K562 (cell line): Measurements from ENCODE around the gene PMEPA1. TPM values are rescaled to one million over a fixed set of nuclear protein-coding genes. Genes with fewer than 3 reads are reported as not detected.

ENCODE experiments used
- ATAC-seq: fragments of 200-7000 bp; cut with Tn5 transposase; 3 replicates; pipeline ENCODE4 v1.9.1; 2020; ENCODE audit warnings: moderate library complexity
- BruUV-seq: library from RNA; stranded (reverse); fragments of 400-500 nt; replicated peaks from 2 replicates; lab custom pipeline; 2021; lab: Mats Ljungman, UMichigan
- CTCF ChIA-PET: fragments of 300-600 bp; formaldehyde crosslinking; extraction: SDS; loops from one replicate; lab custom pipeline; 2021; ENCODE audit warnings: low intra/inter-chr PET ratio; lab: Yijun Ruan, JAX
- POLR2A ChIA-PET: fragments of 300-600, 350-650 bp; sonication (Branson Sonifier 250); formaldehyde crosslinking; extraction: SDS; loops from one replicate; lab custom pipeline; 2021; ENCODE audit warnings: antibody characterized with exemption, inconsistent platforms; lab: Yijun Ruan, JAX
- DNase-seq, 4 experiments: peaks; one replicate each; pipeline versions ENCODE4 v3.0.0 to v3.0.0-alpha.2; 2011 to 2018; ENCODE audit warnings: low spot score in 3 of 4, mixed read lengths in 3 of 4; ENCODE audit errors: extremely low read depth in 1 of 4
- FAIRE-seq: peaks from 2 replicates; lab custom pipeline; 2011; peaks lifted over from hg19 to GRCh38; lab: Jason Lieb, UNC
- H2AFZ ChIP-seq: 2 replicates; pipeline ENCODE4 v1.6.0; 2011; ENCODE audit warnings: low read depth, low read length, control low read depth, inconsistent platforms
- H3K27ac ChIP-seq: fragments of 200-600 bp; 3 replicates; pipeline ENCODE4 v1.8.0; 2011; ENCODE audit warnings: low read depth, mild to moderate bottlenecking, control low read depth, inconsistent platforms, low read length, moderate library complexity, mixed read lengths; ENCODE audit errors: extremely low read depth
- H3K27me3 ChIP-seq, 2 experiments: fragments of 300-600 bp in 1 of 2; 2 replicates in 1 of 2; 3 replicates in 1 of 2; pipeline versions ENCODE4 v1.6.0 to v1.8.0; 2011; ENCODE audit warnings: inconsistent platforms in 2 of 2, low read length in 2 of 2, mild to moderate bottlenecking in 1 of 2, mixed read lengths in 1 of 2, moderate library complexity in 1 of 2; ENCODE audit not compliant: control insufficient read depth in 2 of 2, insufficient read depth in 2 of 2
- H3K36me3 ChIP-seq: fragments of 300-600 bp; 3 replicates; pipeline ENCODE4 v1.8.0; 2011; ENCODE audit warnings: mild to moderate bottlenecking, low read length, inconsistent platforms; ENCODE audit not compliant: control insufficient read depth, insufficient read depth
- H3K4me1 ChIP-seq, 2 experiments: fragments of 200-600 bp in 1 of 2; replicated peaks in 1 of 2; 2 replicates in 1 of 2; 3 replicates in 1 of 2; pipeline versions ENCODE4 v1.5.1 to v1.8.0; 2011; ENCODE audit warnings: inconsistent platforms in 2 of 2, low read length in 2 of 2, mild to moderate bottlenecking in 1 of 2, mixed read lengths in 1 of 2, moderate library complexity in 1 of 2; ENCODE audit not compliant: control insufficient read depth in 2 of 2, insufficient read depth in 2 of 2
- H3K4me2 ChIP-seq: 2 replicates; pipeline ENCODE4 v1.6.1; 2011; ENCODE audit warnings: low read length, control low read depth, inconsistent platforms, mixed read lengths; ENCODE audit not compliant: insufficient read depth
- H3K4me3 ChIP-seq: fragments of 200-600 bp; sonication (generic), shearing (Covaris generic); 2 replicates; pipeline ENCODE4 v1.5.1; 2016; ENCODE audit warnings: control low read depth, inconsistent platforms
- H3K79me2 ChIP-seq: fragments of 200-600 bp; 3 replicates; pipeline ENCODE4 v1.8.0; 2011; ENCODE audit warnings: low read length, inconsistent platforms; ENCODE audit not compliant: control insufficient read depth, insufficient read depth
- H3K9ac ChIP-seq, 2 experiments: 2 replicates each; pipeline versions ENCODE4 v1.6.0 to v1.6.1; 2011; ENCODE audit warnings: low read depth in 2 of 2, low read length in 2 of 2, control low read depth in 1 of 2, inconsistent platforms in 1 of 2, mild to moderate bottlenecking in 1 of 2, mixed read lengths in 1 of 2; ENCODE audit not compliant: insufficient read depth in 1 of 2
- H3K9me1 ChIP-seq: one replicate; pipeline ENCODE4 v1.6.0; 2011; ENCODE audit warnings: inconsistent platforms, mild to moderate bottlenecking, low read length, moderate library complexity; ENCODE audit not compliant: control insufficient read depth, insufficient read depth
- H3K9me3 ChIP-seq: replicated peaks from 2 replicates; pipeline ENCODE4 v1.5.1; 2011; ENCODE audit warnings: low read depth, low read length, inconsistent platforms; ENCODE audit not compliant: control insufficient read depth, insufficient read depth
- H4K20me1 ChIP-seq: replicated peaks from 2 replicates; pipeline ENCODE4 v1.6.1; 2011; ENCODE audit warnings: low read length, inconsistent platforms, mixed read lengths; ENCODE audit not compliant: control insufficient read depth, insufficient read depth
- MITF ChIP-seq: IDR thresholded peaks from 2 replicates; pipeline ENCODE4 v1.6.1; 2014; ENCODE audit warnings: antibody characterized with exemption
- PRMT5 ChIP-seq: sonication (generic); formaldehyde crosslinking; IDR thresholded peaks from 2 replicates; pipeline ENCODE4 v1.5.0; 2020; ENCODE audit warnings: missing genetic modification reagents
- RBM14 ChIP-seq: fragments of 200-400 bp; formaldehyde crosslinking; IDR thresholded peaks from 2 replicates; pipeline ENCODE4 v1.6.1; 2018; ENCODE audit warnings: low read depth, mild to moderate bottlenecking, low read length, moderate library complexity, borderline replicate concordance; ENCODE audit not compliant: insufficient read depth
- RBM34 ChIP-seq: fragments of 200-400 bp; formaldehyde crosslinking; IDR thresholded peaks from 2 replicates; pipeline ENCODE4 v1.6.1; 2018; ENCODE audit warnings: low read length, borderline replicate concordance; ENCODE audit not compliant: insufficient read depth
- SAFB2 ChIP-seq: fragments of 200-400 bp; formaldehyde crosslinking; IDR thresholded peaks from 2 replicates; pipeline ENCODE4 v1.6.1; 2018; ENCODE audit warnings: borderline replicate concordance, low read length, low read depth, moderate library complexity; ENCODE audit not compliant: severe bottlenecking
- SNRNP70 ChIP-seq: fragments of 200-400 bp; formaldehyde crosslinking; optimal IDR thresholded peaks from 2 replicates; pipeline ENCODE3; 2017; ENCODE audit warnings: low read depth, low read length
- SRF ChIP-seq, 2 experiments: fragments of 250-450, 450-650 bp in 1 of 2; sonication (Bioruptor Pico) in 1 of 2; sonication (generic) in 1 of 2; formaldehyde crosslinking; IDR thresholded peaks; 2 replicates each; pipeline versions ENCODE4 v1.5.0 to v1.5.1; 2020 to 2022; ENCODE audit warnings: mild to moderate bottlenecking in 1 of 2, missing genetic modification reagents in 1 of 2
- ZBTB17 ChIP-seq: fragments of 450-650 bp; formaldehyde crosslinking; IDR thresholded peaks from 2 replicates; pipeline ENCODE4 v1.4.0; 2020; ENCODE audit warnings: mild to moderate bottlenecking
- ZNF507 ChIP-seq: conservative IDR thresholded peaks from 2 replicates; pipeline ENCODE4 v1.6.1; 2017; ENCODE audit warnings: missing genetic modification characterization, missing compliant biosample characterization
- ZNF778 ChIP-seq: fragments of 450-650 bp; formaldehyde crosslinking; IDR thresholded peaks from 2 replicates; pipeline ENCODE4 v1.4.0; 2020; ENCODE audit warnings: mild to moderate bottlenecking, moderate library complexity
- WGBS: fragments of 100-300 bp; shearing (Covaris generic); methylation state at CpG from one replicate; pipeline ENCODE4 v1.1.6; 2016; ENCODE audit warnings: low coverage, mixed read lengths; ENCODE audit not compliant: insufficient coverage; ENCODE audit errors: missing lambda C conversion rate; 5-methylcytosine and 5-hydroxymethylcytosine counted together
- in situ Hi-C: fragments of 300-500 bp; cut with MboI; formaldehyde crosslinking; loops from 4 replicates; pipeline ENCODE4 v1.15.0; 2018; ENCODE audit warnings: inconsistent platforms, mixed read lengths
- intact Hi-C: fragments of 100-400 bp; cut with micrococcal nuclease; formaldehyde crosslinking; loops from 2 replicates; pipeline ENCODE4 v1.14.2; 2022
- polyA plus RNA-seq, 8 experiments: library from polyadenylated mRNA; depleted of rRNA in 4 of 8; stranded (reverse) in 5 of 8; unstranded in 3 of 8; fragments of >200 nt; fragmentation: Nextera tagmentation in 2 of 8; fragmentation: Illumina TruSeq in 1 of 8; extraction: Ambion mirVana in 2 of 8; extraction: Trizol in 1 of 8; gene quantifications; 2 replicates each; pipeline versions ENCODE4 v1.2.1 to v1.2.3, GENCODE V29; 2011 to 2014; ENCODE audit warnings: inconsistent platforms in 1 of 8, missing spikeins in 1 of 8
- total RNA-seq, 7 experiments: library from RNA; depleted of rRNA in 6 of 7; stranded (reverse); fragments of >200 nt in 6 of 7; fragmentation: Illumina TruSeq in 2 of 7; extraction: Trizol in 2 of 7; gene quantifications; 2 replicates each; pipeline versions ENCODE4 v1.2.1 to v1.2.3, GENCODE V29; 2011 to 2021; ENCODE audit warnings: low replicate concordance in 1 of 7

PMEPA1 gene
- total and polyA plus RNA-seq, 9 of the 15 experiments (the other 6 are each of a cell fraction or from before 2014, with no cell fraction given) = 0.16 TPM; not detected in 8

DNA sequence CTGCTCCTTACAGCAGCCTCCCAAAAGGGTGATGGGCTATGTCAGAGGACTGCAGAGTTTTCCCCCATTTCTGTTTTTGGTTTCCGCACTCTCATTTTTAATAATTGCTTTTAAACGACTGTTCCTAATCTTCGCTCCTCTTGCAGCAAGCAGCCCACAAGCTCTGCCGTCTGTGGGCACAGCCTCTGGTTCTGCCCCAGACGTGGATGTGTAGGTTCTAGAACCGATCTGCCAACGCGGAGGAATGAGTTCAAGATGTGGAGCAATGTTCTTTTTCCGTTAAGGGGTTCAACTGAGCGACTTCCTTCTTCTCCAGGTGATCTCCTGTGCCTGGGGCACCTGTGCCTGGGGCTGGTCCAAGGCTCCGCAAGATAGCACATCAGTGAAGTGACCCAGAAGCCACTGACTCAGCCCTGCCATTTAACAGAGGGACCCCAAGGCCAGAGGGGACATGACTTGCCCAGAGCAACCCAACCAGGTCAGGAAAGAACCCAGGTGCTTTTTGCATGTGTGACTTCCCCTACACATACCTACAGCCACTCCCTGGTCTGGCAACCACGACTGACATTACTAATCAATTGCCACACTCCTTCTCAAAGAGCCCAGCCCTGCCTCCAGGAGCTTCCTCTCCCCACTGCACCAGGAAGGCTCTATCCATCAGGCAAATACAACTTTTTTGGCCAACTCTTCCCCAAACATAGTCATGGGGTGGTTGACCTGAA lies 22.7 kb downstream of the PMEPA1 start:
- Histone ChIP-seq H3K36me3 (no peaks in the 10 kb centered on the region), H3K9ac (no peak overlapping the region)

DNA sequence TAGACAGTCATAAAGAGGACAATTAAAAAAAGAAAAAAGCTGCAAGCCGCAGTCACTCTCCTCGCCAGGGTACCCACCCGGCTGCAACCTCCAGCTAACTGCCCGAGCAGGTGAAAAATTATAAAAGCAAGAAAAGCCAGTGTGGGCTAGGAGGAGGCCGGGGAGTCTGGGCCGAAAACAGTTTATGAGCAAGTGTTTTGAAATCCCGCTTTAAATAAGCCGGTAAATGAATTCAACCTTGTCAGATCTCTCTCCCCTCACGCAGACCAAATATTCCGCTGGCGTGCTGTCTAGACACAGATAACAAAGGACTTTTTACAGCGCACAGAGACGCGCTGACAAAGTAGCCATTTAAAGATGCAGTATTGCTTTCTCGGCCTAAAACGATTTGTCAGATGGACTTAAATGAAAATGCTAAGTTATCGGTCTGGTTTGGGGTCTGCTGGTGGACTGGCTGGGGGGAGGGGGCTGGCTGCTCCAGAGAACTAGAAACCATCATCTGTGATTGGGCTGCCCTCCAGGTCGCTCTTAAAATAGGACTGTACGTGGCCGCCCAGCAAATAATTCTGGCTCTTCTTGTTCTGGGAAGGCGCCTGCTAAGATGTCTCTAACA lies 24.6 kb downstream of the PMEPA1 start:
- in situ Hi-C loops = no loop called here
- no peak for FAIRE-seq
- Histone ChIP-seq H3K4me2 (no peak overlapping the region), H3K27me3 (peaks cover 75 to 99% of the 10 kb centered on the region in 2 experiments), H2AFZ (no peak overlapping the region), H3K27ac (no peak overlapping the region), H3K79me2 (no peaks in the 10 kb centered on the region), H3K9me1 (no peaks in the 10 kb centered on the region), H3K4me3 (no peak overlapping the region), H3K4me1 (no peaks in the 10 kb centered on the region; a peak in 1 of 5 replicates), H3K36me3 (no peaks in the 10 kb centered on the region), H3K9ac (no peak overlapping the region), H4K20me1 (peaks cover 4% of the 10 kb centered on the region; the same call in 1 of the 2 replicates), H3K9me3 (no peaks in the 10 kb centered on the region)
- ChIA-PET CTCF (no interaction called here), POLR2A (no interaction called here)
- DNase-seq = no peak
- WGBS = under 1% methylated on average over 21 of the region's 21 CpGs
- TF ChIP-seq ZNF778 (CRISPR knock-in tag) (no peak), ZNF507 (no peak), ZBTB17 (no peak), SAFB2 (no peak), RBM34 (no peak), SRF (CRISPR knock-in tag; IDR thresholded peaks at IDR 0.05) (no peak), RBM14 (no peak), PRMT5 (CRISPR knock-in tag) (no peak), MITF (no peak)
- intact Hi-C loops = no loop called here
- BruUV-seq = no TSS peak
- no peak for ATAC-seq

More for the DNA sequence above, 22.7 kb downstream of the PMEPA1 start:
- under 1% methylated on average over 12 of the region's 12 CpGs for WGBS
- FAIRE-seq (no peak), DNase-seq (no peak), ATAC-seq (no peak)
- H2AFZ ChIP-seq = no peak overlapping the region
- H4K20me1 ChIP-seq = peaks cover 11% of the 10 kb centered on the region; the same call in 1 of the 2 replicates
- POLR2A ChIA-PET = interaction anchor here (0.7 kb wide), 1 partner anchor 96 kb away, joined by 3 read pairs; no protein-coding TSS in a partner anchor
- H3K79me2 ChIP-seq = no peaks in the 10 kb centered on the region
- intact Hi-C loops (no loop called here), in situ Hi-C loops (no loop called here)
- no peaks in the 10 kb centered on the region for H3K9me1 ChIP-seq
- H3K27me3 ChIP-seq = peaks cover 70 to 98% of the 10 kb centered on the region in 2 experiments
- BruUV-seq = no TSS peak
- H3K9me3 ChIP-seq = no peaks in the 10 kb centered on the region
- CTCF ChIA-PET = no interaction called here
- H3K4me2 ChIP-seq = no peak overlapping the region
- TF ChIP-seq SNRNP70 = no peak
- no peak overlapping the region for H3K27ac ChIP-seq
- H3K4me1 ChIP-seq = no peaks in the 10 kb centered on the region; a peak in 1 of 5 replicates
- H3K4me3 ChIP-seq = no peak overlapping the region
